HCT116 (cell line): ENCODE measurements around the gene FANK1. TPM values are rescaled to one million over a fixed set of nuclear protein-coding genes. Genes with fewer than 3 reads are reported as not detected.
"Not testable (repeated sequence)": the region's sequence is repeated elsewhere in the genome, so short reads cannot be mapped to it uniquely, and the experiment has no call there.

Experiments
- ATAC-seq: fragments of 200-7000 bp; cut with Tn5 transposase; 2 replicates; pipeline ENCODE4 v1.9.1; 2020; ENCODE audit warnings: mild to moderate bottlenecking, moderate library complexity
- Bru-seq: library from RNA; stranded (reverse); fragments of 400-500 nt; gene quantifications from one replicate; lab custom pipeline; 2021; lab: Mats Ljungman, UMichigan
- BruChase-seq, 2 experiments: library from RNA; stranded (reverse); fragments of 400-500 nt; gene quantifications; one replicate each; lab custom pipeline; 2021; lab: Mats Ljungman, UMichigan
- BruUV-seq: library from RNA; stranded (reverse); fragments of 400-500 nt; replicated peaks from 2 replicates; lab custom pipeline; 2021; lab: Mats Ljungman, UMichigan
- CTCF ChIA-PET: fragments of 300-600 bp; sonication (Branson Sonifier 250); formaldehyde crosslinking; loops from one replicate; lab custom pipeline; 2021; ENCODE audit warnings: antibody characterized with exemption; lab: Charles Lee
- POLR2A ChIA-PET: fragments of 300-600, 350-600 bp; sonication (Branson Sonifier 250); formaldehyde crosslinking; loops from one replicate; lab custom pipeline; 2021; ENCODE audit warnings: antibody characterized with exemption; lab: Charles Lee
- RAD21 ChIA-PET, 2 experiments: fragments of 300-600 bp; sonication (Branson Sonifier 250); formaldehyde crosslinking; loops; one replicate each; lab custom pipeline; 2023; ENCODE audit warnings: low total read pairs in 2 of 2; ENCODE audit not compliant: uncharacterized antibody in 2 of 2, unreplicated experiment in 2 of 2, low non-redundant PET in 1 of 2; lab: Charles Lee
- DNase-seq: peaks from one replicate; pipeline ENCODE4 v3.0.0-alpha.2; 2010; ENCODE audit warnings: low read depth, low spot score
- H2AFZ ChIP-seq: fragments of 200-600 bp; shearing (Covaris generic), sonication (generic); 2 replicates; pipeline ENCODE4 v1.6.1; 2017; ENCODE audit warnings: low read depth, mixed run types, mixed read lengths, antibody characterized with exemption, low read length; ENCODE audit not compliant: poor library complexity, severe bottlenecking
- H3K27ac ChIP-seq: 2 replicates; pipeline ENCODE4 v1.5.1; 2012; ENCODE audit warnings: low read depth, low read length
- H3K27me3 ChIP-seq: fragments of 200-600 bp; sonication (generic); 2 replicates; pipeline ENCODE4 v1.6.1; 2016; ENCODE audit warnings: mixed run types, low read length, mixed read lengths; ENCODE audit not compliant: insufficient read depth
- H3K36me3 ChIP-seq, 2 experiments: fragments of 200-500 bp in 1 of 2; fragments of 200-600 bp in 1 of 2; sonication (Bioruptor generic) in 1 of 2; sonication (generic) in 1 of 2; 2 replicates each; pipeline versions ENCODE4 v1.5.1 to v1.6.1; 2014 to 2016; ENCODE audit warnings: low read length in 2 of 2, inconsistent platforms in 1 of 2, mixed read lengths in 1 of 2, mixed run types in 1 of 2; ENCODE audit not compliant: insufficient read depth in 2 of 2, control insufficient read depth in 1 of 2
- H3K4me1 ChIP-seq, 2 experiments: fragments of 200-600 bp in 1 of 2; sonication (generic) in 1 of 2; 2 replicates each; pipeline versions ENCODE4 v1.5.1 to v1.6.1; 2012 to 2017; ENCODE audit warnings: low read length in 2 of 2, inconsistent platforms in 1 of 2, mild to moderate bottlenecking in 1 of 2, mixed read lengths in 1 of 2, mixed run types in 1 of 2, moderate library complexity in 1 of 2; ENCODE audit not compliant: insufficient read depth in 2 of 2, control insufficient read depth in 1 of 2
- H3K4me2 ChIP-seq: fragments of 200-600 bp; sonication (generic); 2 replicates; pipeline ENCODE4 v1.6.1; 2017; ENCODE audit warnings: mixed run types, low read length, mixed read lengths
- H3K4me3 ChIP-seq, 2 experiments: fragments of 200-600 bp in 1 of 2; sonication (generic) in 1 of 2; replicated peaks in 1 of 2; 2 replicates each; pipeline ENCODE4 v1.5.1; 2011 to 2016; ENCODE audit warnings: low read length in 2 of 2, control low read depth in 1 of 2, low read depth in 1 of 2, mild to moderate bottlenecking in 1 of 2, mixed read lengths in 1 of 2, mixed run types in 1 of 2
- H3K79me2 ChIP-seq: fragments of 200-600 bp; sonication (generic); 2 replicates; pipeline ENCODE4 v1.6.1; 2017; ENCODE audit warnings: mild to moderate bottlenecking, mixed run types, low read length, moderate library complexity, mixed read lengths; ENCODE audit not compliant: insufficient read depth
- H3K9ac ChIP-seq: fragments of 200-600 bp; sonication (generic); 2 replicates; pipeline ENCODE4 v1.6.1; 2016; ENCODE audit warnings: low read length, mixed read lengths
- H3K9me2 ChIP-seq: fragments of 200-600 bp; sonication (generic), shearing (Covaris generic); 2 replicates; pipeline ENCODE4 v1.6.1; 2017; ENCODE audit warnings: mixed run types, mild to moderate bottlenecking, moderate library complexity; ENCODE audit not compliant: insufficient read depth
- H3K9me3 ChIP-seq, 2 experiments: fragments of 200-500 bp in 1 of 2; fragments of 200-600 bp in 1 of 2; sonication (Bioruptor generic) in 1 of 2; sonication (generic) in 1 of 2; 2 replicates each; pipeline ENCODE4 v1.6.1; 2014 to 2017; ENCODE audit warnings: low read length in 2 of 2, mixed read lengths in 2 of 2, inconsistent platforms in 1 of 2, low read depth in 1 of 2, mild to moderate bottlenecking in 1 of 2, mixed run types in 1 of 2, moderate library complexity in 1 of 2; ENCODE audit not compliant: control insufficient read depth in 1 of 2, insufficient read depth in 1 of 2
- H4K20me1 ChIP-seq: fragments of 200-600 bp; sonication (generic), shearing (Covaris generic); 2 replicates; pipeline ENCODE4 v1.6.1; 2017; ENCODE audit warnings: mixed run types, mild to moderate bottlenecking, moderate library complexity; ENCODE audit not compliant: insufficient read depth
- CBX3 ChIP-seq: IDR thresholded peaks from 2 replicates; pipeline ENCODE4 v1.6.1; 2012; ENCODE audit warnings: low read depth
- EGR1 ChIP-seq: IDR thresholded peaks from 2 replicates; pipeline ENCODE4 v1.6.1; 2012; ENCODE audit warnings: low read depth
- MAX ChIP-seq: IDR thresholded peaks from 2 replicates; pipeline ENCODE4 v1.6.1; 2012
- POLR2AphosphoS5 ChIP-seq: IDR thresholded peaks from 2 replicates; pipeline ENCODE4 v1.6.1; 2011; ENCODE audit warnings: mild to moderate bottlenecking, low read depth, low read length, moderate library complexity
- SIN3A ChIP-seq: IDR thresholded peaks from 2 replicates; pipeline ENCODE4 v1.6.1; 2012; ENCODE audit warnings: low read depth
- YY1 ChIP-seq: IDR thresholded peaks from 2 replicates; pipeline ENCODE4 v1.6.1; 2011; ENCODE audit warnings: low read length, low read depth, moderate library complexity, mild to moderate bottlenecking; ENCODE audit not compliant: insufficient replicate concordance; ENCODE audit errors: extremely low read depth
- ZBTB33 ChIP-seq: IDR thresholded peaks from 2 replicates; pipeline ENCODE4 v1.6.1; 2011; ENCODE audit warnings: mild to moderate bottlenecking, low read length, moderate library complexity; ENCODE audit not compliant: insufficient replicate concordance; ENCODE audit errors: extremely low read depth
- ZFX ChIP-seq: fragments of 450-650 bp; IDR thresholded peaks from 2 replicates; pipeline ENCODE4 v1.6.1; 2017
- intact Hi-C: fragments of 100-400 bp; cut with micrococcal nuclease; formaldehyde crosslinking; loops from 2 replicates; pipeline ENCODE4 v1.10.0; 2022
- long read RNA-seq: library from polyadenylated mRNA; unstranded; transcript quantifications from one replicate; pipeline ENCODE4 v2.0.0, GENCODE V29; 2021; ENCODE audit not compliant: unreplicated experiment
- polyA plus RNA-seq: library from polyadenylated mRNA; unstranded; fragments of >200 nt; gene quantifications from 2 replicates; pipeline ENCODE4 v1.2.1, GENCODE V29; 2012; ENCODE audit warnings: missing spikeins
- total RNA-seq: library from RNA; stranded (reverse); gene quantifications from one replicate; pipeline ENCODE4 v1.2.1, GENCODE V29; 2021; ENCODE audit not compliant: unreplicated experiment

The FANK1 gene
- 5.4 TPM for total RNA-seq
- 4.8 and 6.7 TPM in 2 replicates for polyA plus RNA-seq
- Bru-seq, nascent RNA, result percentile 46 among the genes with signal in this experiment
- BruChase-seq, experiment 1, labeled RNA remaining after a 6-hour chase, result percentile 45 among the genes with signal in this experiment
- BruChase-seq, experiment 2, labeled RNA remaining after a 2-hour chase, result percentile 57 among the genes with signal in this experiment
- long read RNA-seq, partial matches to known transcripts, result 2 of 3 reads
- long read RNA-seq, other reads (novel, unspliced or antisense), result 1 of 3 reads

- intact Hi-C loops, result loop anchor here (1.0 kb wide), 1 partner anchor 177 kb away; the partner anchor contains the start of gene EDRF1
- H4K20me1 ChIP-seq, H3K9me3 ChIP-seq, H3K36me3 ChIP-seq, POLR2A ChIA-PET, H2AFZ ChIP-seq, CTCF ChIA-PET: not testable (repeated sequence)
- H3K4me2 ChIP-seq, result peak within 1 kb of the TSS; percentile 60
- TF ChIP-seq CBX3 (0 out of 2 replicates have a peak, but pooled peaks have one; percentile 28), MAX (peak; percentile 85), YY1 (peak; percentile 44), POLR2AphosphoS5 (peak; percentile 78), ZFX (peak; percentile 98), EGR1 (0 out of 2 replicates have a peak, but pooled peaks have one; percentile 31), SIN3A (peak; percentile 95), ZBTB33 (peak; percentile 72)
- TF ChIP-seq, all 23 proteins: peak for 8; not testable (repeated sequence) for 15
- H3K27me3 ChIP-seq, BruUV-seq, H3K9me2 ChIP-seq: not testable (repeated sequence)
- Histone ChIP-seq H3K4me3 (peak within 1 kb of the TSS; percentile 80), H3K27ac (peak within 1 kb of the TSS; percentile 81), H3K9ac (peak within 1 kb of the TSS; percentile 70), H3K4me1 (peaks cover 7 to 25% of the 10 kb centered on the region in 2 experiments), H3K79me2 (peaks cover 16% of the 10 kb centered on the region)
- DNase-seq, result peak; percentile 84
- RAD21 ChIA-PET, result interaction anchor here in 1 of 2 experiments (1.5 kb wide), 1 partner anchor 38 kb away, joined by 3 read pairs; no protein-coding TSS in a partner anchor
- ATAC-seq, result peak; percentile 80
Measured at GRCh38 chr10:125896088-125896934, at the start of gene FANK1. FANK1 (plus strand) TSS chr10:125896564; CDS start chr10:125896643, 79 bp downstream.
